GM20431 (cell line): ENCODE data around the gene ADGRD1.
"Not testable (repeated sequence)": the region's sequence is repeated elsewhere in the genome, so short reads cannot be mapped to it uniquely, and the experiment has no call there.

ENCODE experiments used
- in situ Hi-C: fragments of 300-500 bp; cut with MseI, MboI; formaldehyde crosslinking; loops from one replicate; pipeline ENCODE4 v1.15.0; 2020; ENCODE audit warnings: low sequenced_read_pairs; ENCODE audit not compliant: unreplicated experiment

Gene ADGRD1

GRCh38 chr12:130953771-130954543 is at the start of gene ADGRD1:
Gene ADGRD1, plus strand, starts transcription at chr12:130953907. Its CDS starts 559 bp downstream, at chr12:130954466.
- in situ Hi-C loops, result no loop called here

GRCh38 chr12:130904064-130904463 is 49.6 kb upstream of the ADGRD1 start:
- in situ Hi-C loops, result no loop called here

GRCh38 chr12:130904936-130905455 is 48.7 kb upstream of the ADGRD1 start:
- in situ Hi-C loops, result not testable (repeated sequence)

GRCh38 chr12:130909111-130909510 is 44.6 kb upstream of the ADGRD1 start:
- in situ Hi-C loops, result no loop called here

- in situ Hi-C loops, result no loop called here
Observed at GRCh38 chr12:130911193-130911592, 42.5 kb upstream of the ADGRD1 start.

GRCh38 chr12:130911933-130912332 is 41.8 kb upstream of the ADGRD1 start:
- in situ Hi-C loops, result no loop called here

- in situ Hi-C loops, result no loop called here
Observed at GRCh38 chr12:130916241-130916911, 37.3 kb upstream of the ADGRD1 start.

GRCh38 chr12:130917607-130918006 is 36.1 kb upstream of the ADGRD1 start:
- in situ Hi-C loops, result no loop called here

GRCh38 chr12:130919086-130919485 is 34.6 kb upstream of the ADGRD1 start:
- in situ Hi-C loops, result no loop called here

GRCh38 chr12:130920119-130920703 is 33.5 kb upstream of the ADGRD1 start:
- in situ Hi-C loops, result no loop called here

GRCh38 chr12:130920723-130921381 is 32.9 kb upstream of the ADGRD1 start:
- in situ Hi-C loops, result no loop called here

GRCh38 chr12:130922511-130922953 is 31.2 kb upstream of the ADGRD1 start:
- in situ Hi-C loops, result no loop called here

GRCh38 chr12:130924966-130925665 is 28.6 kb upstream of the ADGRD1 start:
- in situ Hi-C loops, result no loop called here

GRCh38 chr12:130925666-130926015 is 28.1 kb upstream of the ADGRD1 start:
- in situ Hi-C loops, result no loop called here

GRCh38 chr12:130929363-130929762 is 24.3 kb upstream of the ADGRD1 start:
- in situ Hi-C loops, result no loop called here

- in situ Hi-C loops, result no loop called here
Observed at GRCh38 chr12:130932061-130932930, 21.4 kb upstream of the ADGRD1 start.

GRCh38 chr12:130933269-130933995 is 20.3 kb upstream of the ADGRD1 start:
- in situ Hi-C loops, result no loop called here

- in situ Hi-C loops, result no loop called here
Observed at GRCh38 chr12:130934753-130935152, 19.0 kb upstream of the ADGRD1 start.
